Caco-2 (cell line): ENCODE data around the gene OR12D2. TPM values are rescaled to one million over a fixed set of nuclear protein-coding genes. Genes with fewer than 3 reads are reported as not detected.
"Not testable (repeated sequence)": the region's sequence is repeated elsewhere in the genome, so short reads cannot be mapped to it uniquely, and the experiment has no call there.

Source experiments
- Bru-seq: library from RNA; stranded (reverse); fragments of 400-500 nt; gene quantifications from one replicate; lab custom pipeline; 2021; lab: Mats Ljungman, UMichigan
- BruChase-seq, 2 experiments: library from RNA; stranded (reverse); fragments of 400-500 nt; gene quantifications; one replicate each; lab custom pipeline; 2021; lab: Mats Ljungman, UMichigan
- BruUV-seq: library from RNA; stranded (reverse); fragments of 400-500 nt; replicated peaks from 2 replicates; lab custom pipeline; 2021; lab: Mats Ljungman, UMichigan
- CTCF ChIA-PET: fragments of 300-600 bp; sonication (Branson Sonifier 250); formaldehyde crosslinking; loops from one replicate; lab custom pipeline; 2022; ENCODE audit warnings: antibody characterized with exemption; lab: Charles Lee
- POLR2A ChIA-PET: fragments of 300-600 bp; sonication (Branson Sonifier 250); formaldehyde crosslinking; loops from one replicate; lab custom pipeline; 2022; ENCODE audit warnings: antibody characterized with exemption; lab: Charles Lee
- DNase-seq, 2 experiments: peaks; one replicate each; pipeline versions ENCODE4 v3.0.0 to v3.0.0-alpha.2; 2020 to 2022
- H3K27me3 ChIP-seq: replicated peaks from 2 replicates; pipeline ENCODE4 v1.6.0; 2011; ENCODE audit warnings: low read length; ENCODE audit not compliant: control insufficient read depth, insufficient read depth
- H3K36me3 ChIP-seq: 2 replicates; pipeline ENCODE4 v1.5.1; 2011; ENCODE audit warnings: low read length; ENCODE audit not compliant: control insufficient read depth, insufficient read depth
- H3K4me1 ChIP-seq: fragments of 250-450 bp; sonication (Bioruptor Pico); 2 replicates; pipeline ENCODE4 v1.5.1; 2020; ENCODE audit warnings: mild to moderate bottlenecking
- H3K4me3 ChIP-seq: 2 replicates; pipeline ENCODE4 v1.5.1; 2011; ENCODE audit warnings: low read depth, mild to moderate bottlenecking, control low read depth, low read length
- H3K9me3 ChIP-seq: fragments of 250-450 bp; sonication (Bioruptor Pico); 2 replicates; pipeline ENCODE4 v1.5.1; 2020; ENCODE audit warnings: mild to moderate bottlenecking, moderate library complexity
- H3K27ac Mint-ChIP-seq: one replicate; pipeline ENCODE4 v1.8.0; 2022; ENCODE audit warnings: mixed read lengths; ENCODE audit not compliant: unreplicated experiment
- H3K27me3 Mint-ChIP-seq: one replicate; pipeline ENCODE4 v1.8.0; 2022; ENCODE audit warnings: mixed read lengths; ENCODE audit not compliant: insufficient read depth, unreplicated experiment
- H3K36me3 Mint-ChIP-seq: one replicate; pipeline ENCODE4 v1.8.0; 2022; ENCODE audit warnings: mild to moderate bottlenecking, mixed read lengths; ENCODE audit not compliant: insufficient read depth, unreplicated experiment
- H3K4me1 Mint-ChIP-seq: one replicate; pipeline ENCODE4 v1.8.0; 2022; ENCODE audit warnings: low read depth, mixed read lengths; ENCODE audit not compliant: unreplicated experiment
- H3K4me3 Mint-ChIP-seq: one replicate; pipeline ENCODE4 v1.8.0; 2022; ENCODE audit warnings: mild to moderate bottlenecking, moderate library complexity, mixed read lengths; ENCODE audit not compliant: unreplicated experiment
- H3K9me3 Mint-ChIP-seq: one replicate; pipeline ENCODE4 v1.8.0; 2022; ENCODE audit warnings: mixed read lengths; ENCODE audit not compliant: unreplicated experiment
- CTCF ChIP-seq, 2 experiments: fragments of 200-600 bp in 1 of 2; IDR thresholded peaks; 1 replicate in 1 of 2; 2 replicates in 1 of 2; pipeline versions ENCODE4 v1.5.1 to v1.8.0; 2011 to 2022; ENCODE audit warnings: antibody characterized with exemption in 1 of 2, control low read depth in 1 of 2, inconsistent platforms in 1 of 2, low read depth in 1 of 2, low read length in 1 of 2, mild to moderate bottlenecking in 1 of 2, moderate library complexity in 1 of 2; ENCODE audit not compliant: insufficient read depth in 1 of 2, severe bottlenecking in 1 of 2, unreplicated experiment in 1 of 2
- intact Hi-C: fragments of 100-400 bp; cut with micrococcal nuclease; formaldehyde crosslinking; loops from one replicate; pipeline ENCODE4 v1.10.0; 2022; ENCODE audit not compliant: unreplicated experiment
- long read RNA-seq: library from polyadenylated mRNA; stranded (forward); transcript quantifications from one replicate; pipeline ENCODE4 v2.0.0, GENCODE V29; 2022
- total RNA-seq: library from RNA; stranded (reverse); gene quantifications from 2 replicates; pipeline ENCODE4 v1.2.3, GENCODE V29; 2022

OR12D2 gene
- total RNA-seq = not detected in 2 replicates
- Bru-seq, nascent RNA = not detected
- BruChase-seq, experiment 1, labeled RNA remaining after a 2-hour chase = not detected
- not detected for BruChase-seq, experiment 2, labeled RNA remaining after a 6-hour chase
- long read RNA-seq = 0 reads

GRCh38 chr6:29395331-29395730 lies at the start of gene OR12D2:
TSS of gene OR12D2 (plus strand) at chr6:29395631. CDS start at chr6:29396700, 1,069 bp downstream.
- Mint-ChIP-seq H3K4me1 (no peaks in the 10 kb centered on the region), H3K9me3 (no peaks in the 10 kb centered on the region), H3K27ac (no peak within 1 kb of the TSS), H3K36me3 (no peaks in the 10 kb centered on the region), H3K27me3 (peaks cover 17% of the 10 kb centered on the region), H3K4me3 (no peak within 1 kb of the TSS)
- no peaks in the 10 kb centered on the region for H3K9me3 ChIP-seq
- no peak for DNase-seq
- no TSS peak for BruUV-seq
- H3K4me1 ChIP-seq = no peaks in the 10 kb centered on the region
- no peak within 1 kb of the TSS for H3K4me3 ChIP-seq
- no peaks in the 10 kb centered on the region for H3K36me3 ChIP-seq
- TF ChIP-seq CTCF (IDR thresholded peaks at IDR 0.05; ENCODE audit: insufficient read depth in 1 of 2, low read depth in 1 of 2, low read length in 1 of 2, severe bottlenecking in 1 of 2, unreplicated experiment in 1 of 2) = no peak
- intact Hi-C loops = no loop called here
- no peaks in the 10 kb centered on the region for H3K27me3 ChIP-seq
- ChIA-PET POLR2A (no interaction called here), CTCF (no interaction called here)

GRCh38 chr6:29349348-29349747 lies 46.1 kb upstream of the OR12D2 start:
- intact Hi-C loops, H3K4me1 ChIP-seq, H3K9me3 Mint-ChIP-seq, BruUV-seq, POLR2A ChIA-PET, H3K27ac Mint-ChIP-seq, H3K9me3 ChIP-seq, CTCF ChIA-PET, DNase-seq, H3K27me3 Mint-ChIP-seq, H3K36me3 ChIP-seq, H3K27me3 ChIP-seq, H3K36me3 Mint-ChIP-seq, H3K4me1 Mint-ChIP-seq, H3K4me3 Mint-ChIP-seq, H3K4me3 ChIP-seq: not testable (repeated sequence)

GRCh38 chr6:29354980-29355379 lies 40.5 kb upstream of the OR12D2 start:
- CTCF ChIA-PET = no interaction called here

More at GRCh38 chr6:29354980-29355379, 40.5 kb upstream of the OR12D2 start:
- Histone ChIP-seq H3K27me3 (no peaks in the 10 kb centered on the region), H3K4me3 (no peak overlapping the region), H3K4me1 (no peaks in the 10 kb centered on the region), H3K9me3 (no peaks in the 10 kb centered on the region), H3K36me3 (no peaks in the 10 kb centered on the region)
- Mint-ChIP-seq H3K4me1 (no peaks in the 10 kb centered on the region), H3K36me3 (no peaks in the 10 kb centered on the region), H3K27ac (no peak overlapping the region), H3K4me3 (no peak overlapping the region), H3K27me3 (peaks cover 3% of the 10 kb centered on the region), H3K9me3 (no peaks in the 10 kb centered on the region)
- intact Hi-C loops = no loop called here
- POLR2A ChIA-PET = no interaction called here
- DNase-seq = no peak
- TF ChIP-seq CTCF (IDR thresholded peaks at IDR 0.05; ENCODE audit: insufficient read depth in 1 of 2, low read depth in 1 of 2, low read length in 1 of 2, severe bottlenecking in 1 of 2, unreplicated experiment in 1 of 2) = no peak
- BruUV-seq = no TSS peak
